Measurements from ENCODE around the gene NRXN2.
"Not testable (repeated sequence)": the region's sequence is repeated elsewhere in the genome, so short reads cannot be mapped to it uniquely, and the experiment has no call there.

Gene NRXN2

GRCh38 chr11:64674774-64675173 is 48.2 kb downstream of the NRXN2 start:
- no peak for DNase-seq (ENCODE audit: extremely low read depth, low read depth)
- no peak for TF ChIP-seq CTCF (IDR thresholded peaks at IDR 0.05; ENCODE audit: low read depth, low read length, missing control alignments)
- no peak overlapping the region for H3K4me3 ChIP-seq (replicated peaks; ENCODE audit: low read depth, low read length)

- no peak overlapping the region for H3K4me3 ChIP-seq (replicated peaks; ENCODE audit: low read depth, low read length)
- TF ChIP-seq CTCF (IDR thresholded peaks at IDR 0.05; ENCODE audit: low read depth, low read length, missing control alignments) = no peak
- no peak for DNase-seq (ENCODE audit: extremely low read depth, low read depth)
These were observed 49.7 kb downstream of the NRXN2 start for GRCh38 chr11:64673279-64673678.

- no peak for TF ChIP-seq CTCF (IDR thresholded peaks at IDR 0.05; ENCODE audit: low read depth, low read length, missing control alignments)
- no peak overlapping the region for H3K4me3 ChIP-seq (replicated peaks; ENCODE audit: low read depth, low read length)
- no peak for DNase-seq (ENCODE audit: extremely low read depth, low read depth)
These were observed 50.1 kb downstream of the NRXN2 start for GRCh38 chr11:64672875-64673274.

- TF ChIP-seq CTCF (IDR thresholded peaks at IDR 0.05; ENCODE audit: low read depth, low read length, missing control alignments) = no peak
- no peak overlapping the region for H3K4me3 ChIP-seq (replicated peaks; ENCODE audit: low read depth, low read length)
- no peak for DNase-seq (ENCODE audit: extremely low read depth, low read depth)
These were observed 52.0 kb downstream of the NRXN2 start for GRCh38 chr11:64670975-64671374.

GRCh38 chr11:64667154-64667745 is 55.7 kb downstream of the NRXN2 start:
- no peak overlapping the region for H3K4me3 ChIP-seq (replicated peaks; ENCODE audit: low read depth, low read length)
- TF ChIP-seq CTCF (IDR thresholded peaks at IDR 0.05; ENCODE audit: low read depth, low read length, missing control alignments) = no peak
- no peak for DNase-seq (ENCODE audit: extremely low read depth, low read depth)

GRCh38 chr11:64665411-64665821 is 57.6 kb downstream of the NRXN2 start:
- no peak overlapping the region for H3K4me3 ChIP-seq (replicated peaks; ENCODE audit: low read depth, low read length)
- TF ChIP-seq CTCF (IDR thresholded peaks at IDR 0.05; ENCODE audit: low read depth, low read length, missing control alignments) = no peak

GRCh38 chr11:64664236-64664870 is 58.6 kb downstream of the NRXN2 start:
- DNase-seq (ENCODE audit: extremely low read depth, low read depth); H3K4me3 ChIP-seq (replicated peaks; ENCODE audit: low read depth, low read length): not testable (repeated sequence)

More at GRCh38 chr11:64665411-64665821, 57.6 kb downstream of the NRXN2 start:
- no peak for DNase-seq (ENCODE audit: extremely low read depth, low read depth)

Data from HFF-Myc (cell line).